HCT116 (cell line): ENCODE measurements around the gene ATP2B3. TPM values are rescaled to one million over a fixed set of nuclear protein-coding genes. Genes with fewer than 3 reads are reported as not detected.

Experiments used
- ATAC-seq: fragments of 200-7000 bp; cut with Tn5 transposase; 2 replicates; pipeline ENCODE4 v1.9.1; 2020; ENCODE audit warnings: mild to moderate bottlenecking, moderate library complexity
- BruUV-seq: library from RNA; stranded (reverse); fragments of 400-500 nt; replicated peaks from 2 replicates; lab custom pipeline; 2021; lab: Mats Ljungman, UMichigan
- CTCF ChIA-PET: fragments of 300-600 bp; sonication (Branson Sonifier 250); formaldehyde crosslinking; loops from one replicate; lab custom pipeline; 2021; ENCODE audit warnings: antibody characterized with exemption; lab: Charles Lee
- POLR2A ChIA-PET: fragments of 300-600, 350-600 bp; sonication (Branson Sonifier 250); formaldehyde crosslinking; loops from one replicate; lab custom pipeline; 2021; ENCODE audit warnings: antibody characterized with exemption; lab: Charles Lee
- RAD21 ChIA-PET, 2 experiments: fragments of 300-600 bp; sonication (Branson Sonifier 250); formaldehyde crosslinking; loops; one replicate each; lab custom pipeline; 2023; ENCODE audit warnings: low total read pairs in 2 of 2; ENCODE audit not compliant: uncharacterized antibody in 2 of 2, unreplicated experiment in 2 of 2, low non-redundant PET in 1 of 2; lab: Charles Lee
- DNase-seq: peaks from one replicate; pipeline ENCODE4 v3.0.0-alpha.2; 2010; ENCODE audit warnings: low read depth, low spot score
- H2AFZ ChIP-seq: fragments of 200-600 bp; shearing (Covaris generic), sonication (generic); 2 replicates; pipeline ENCODE4 v1.6.1; 2017; ENCODE audit warnings: low read depth, mixed run types, mixed read lengths, antibody characterized with exemption, low read length; ENCODE audit not compliant: poor library complexity, severe bottlenecking
- H3K27ac ChIP-seq: 2 replicates; pipeline ENCODE4 v1.5.1; 2012; ENCODE audit warnings: low read depth, low read length
- H3K27me3 ChIP-seq: fragments of 200-600 bp; sonication (generic); 2 replicates; pipeline ENCODE4 v1.6.1; 2016; ENCODE audit warnings: mixed run types, low read length, mixed read lengths; ENCODE audit not compliant: insufficient read depth
- H3K36me3 ChIP-seq, 2 experiments: fragments of 200-500 bp in 1 of 2; fragments of 200-600 bp in 1 of 2; sonication (Bioruptor generic) in 1 of 2; sonication (generic) in 1 of 2; 2 replicates each; pipeline versions ENCODE4 v1.5.1 to v1.6.1; 2014 to 2016; ENCODE audit warnings: low read length in 2 of 2, inconsistent platforms in 1 of 2, mixed read lengths in 1 of 2, mixed run types in 1 of 2; ENCODE audit not compliant: insufficient read depth in 2 of 2, control insufficient read depth in 1 of 2
- H3K4me1 ChIP-seq, 2 experiments: fragments of 200-600 bp in 1 of 2; sonication (generic) in 1 of 2; 2 replicates each; pipeline versions ENCODE4 v1.5.1 to v1.6.1; 2012 to 2017; ENCODE audit warnings: low read length in 2 of 2, inconsistent platforms in 1 of 2, mild to moderate bottlenecking in 1 of 2, mixed read lengths in 1 of 2, mixed run types in 1 of 2, moderate library complexity in 1 of 2; ENCODE audit not compliant: insufficient read depth in 2 of 2, control insufficient read depth in 1 of 2
- H3K4me2 ChIP-seq: fragments of 200-600 bp; sonication (generic); 2 replicates; pipeline ENCODE4 v1.6.1; 2017; ENCODE audit warnings: mixed run types, low read length, mixed read lengths
- H3K4me3 ChIP-seq, 2 experiments: fragments of 200-600 bp in 1 of 2; sonication (generic) in 1 of 2; replicated peaks in 1 of 2; 2 replicates each; pipeline ENCODE4 v1.5.1; 2011 to 2016; ENCODE audit warnings: low read length in 2 of 2, control low read depth in 1 of 2, low read depth in 1 of 2, mild to moderate bottlenecking in 1 of 2, mixed read lengths in 1 of 2, mixed run types in 1 of 2
- H3K79me2 ChIP-seq: fragments of 200-600 bp; sonication (generic); 2 replicates; pipeline ENCODE4 v1.6.1; 2017; ENCODE audit warnings: mild to moderate bottlenecking, mixed run types, low read length, moderate library complexity, mixed read lengths; ENCODE audit not compliant: insufficient read depth
- H3K9ac ChIP-seq: fragments of 200-600 bp; sonication (generic); 2 replicates; pipeline ENCODE4 v1.6.1; 2016; ENCODE audit warnings: low read length, mixed read lengths
- H3K9me2 ChIP-seq: fragments of 200-600 bp; sonication (generic), shearing (Covaris generic); 2 replicates; pipeline ENCODE4 v1.6.1; 2017; ENCODE audit warnings: mixed run types, mild to moderate bottlenecking, moderate library complexity; ENCODE audit not compliant: insufficient read depth
- H3K9me3 ChIP-seq, 2 experiments: fragments of 200-500 bp in 1 of 2; fragments of 200-600 bp in 1 of 2; sonication (Bioruptor generic) in 1 of 2; sonication (generic) in 1 of 2; 2 replicates each; pipeline ENCODE4 v1.6.1; 2014 to 2017; ENCODE audit warnings: low read length in 2 of 2, mixed read lengths in 2 of 2, inconsistent platforms in 1 of 2, low read depth in 1 of 2, mild to moderate bottlenecking in 1 of 2, mixed run types in 1 of 2, moderate library complexity in 1 of 2; ENCODE audit not compliant: control insufficient read depth in 1 of 2, insufficient read depth in 1 of 2
- H4K20me1 ChIP-seq: fragments of 200-600 bp; sonication (generic), shearing (Covaris generic); 2 replicates; pipeline ENCODE4 v1.6.1; 2017; ENCODE audit warnings: mixed run types, mild to moderate bottlenecking, moderate library complexity; ENCODE audit not compliant: insufficient read depth
- ATF3 ChIP-seq: IDR thresholded peaks from 2 replicates; pipeline ENCODE4 v1.6.1; 2012
- CEBPB ChIP-seq: IDR thresholded peaks from 2 replicates; pipeline ENCODE4 v1.6.1; 2012; ENCODE audit warnings: low read depth
- EGR1 ChIP-seq: IDR thresholded peaks from 2 replicates; pipeline ENCODE4 v1.6.1; 2012; ENCODE audit warnings: low read depth
- EZH2phosphoT487 ChIP-seq: fragments of 200-600 bp; IDR thresholded peaks from 2 replicates; pipeline ENCODE4 v1.6.1; 2018; ENCODE audit warnings: antibody characterized with exemption, borderline replicate concordance
- FOSL1 ChIP-seq: IDR thresholded peaks from 2 replicates; pipeline ENCODE4 v1.6.1; 2012; ENCODE audit warnings: low read depth
- JUND ChIP-seq: IDR thresholded peaks from 2 replicates; pipeline ENCODE4 v1.6.1; 2012
- RAD21 ChIP-seq: IDR thresholded peaks from 2 replicates; pipeline ENCODE4 v1.6.1; 2012; ENCODE audit warnings: low read depth, mild to moderate bottlenecking
- SIN3A ChIP-seq: IDR thresholded peaks from 2 replicates; pipeline ENCODE4 v1.6.1; 2012; ENCODE audit warnings: low read depth
- SRF ChIP-seq: IDR thresholded peaks from 2 replicates; pipeline ENCODE4 v1.6.1; 2012; ENCODE audit warnings: low read depth
- ZNF274 ChIP-seq: fragments of 200-500 bp; sonication (Bioruptor generic); IDR thresholded peaks from 2 replicates; pipeline ENCODE4 v1.6.1; 2014; ENCODE audit warnings: mild to moderate bottlenecking, low read depth, low read length, inconsistent platforms
- intact Hi-C: fragments of 100-400 bp; cut with micrococcal nuclease; formaldehyde crosslinking; loops from 2 replicates; pipeline ENCODE4 v1.10.0; 2022
- total RNA-seq: library from RNA; stranded (reverse); gene quantifications from one replicate; pipeline ENCODE4 v1.2.1, GENCODE V29; 2021; ENCODE audit not compliant: unreplicated experiment
- TF ChIP-seq, protein P1 (sequence below), 3 experiments: fragments of 200-600 bp in 1 of 3; sonication (generic) in 1 of 3; IDR thresholded peaks in 2 of 3; conservative IDR thresholded peaks in 1 of 3; 2 replicates each; pipeline ENCODE4 v1.5.1; 2012 to 2017; ENCODE audit warnings: low read depth in 2 of 3, low read length in 2 of 3, antibody characterized with exemption in 1 of 3, borderline replicate concordance in 1 of 3, control low read depth in 1 of 3, mild to moderate bottlenecking in 1 of 3, mixed read lengths in 1 of 3, mixed run types in 1 of 3, moderate library complexity in 1 of 3; ENCODE audit not compliant: insufficient read depth in 1 of 3

Gene ATP2B3
- total RNA-seq, 1 experiment from 2014 or later = not detected

- no peak overlapping the region for H3K27ac ChIP-seq
- CTCF ChIA-PET = no interaction called here
- ATAC-seq (no peak), DNase-seq (no peak)
- H3K9me2 ChIP-seq = no peaks in the 10 kb centered on the region
- no peak overlapping the region for H3K9ac ChIP-seq
- peaks cover 8% of the 10 kb centered on the region for H3K79me2 ChIP-seq
- intact Hi-C loops = no loop called here
- no peaks in the 10 kb centered on the region for H4K20me1 ChIP-seq
- no peaks in the 10 kb centered on the region for H3K9me3 ChIP-seq
- no peaks in the 10 kb centered on the region for H3K36me3 ChIP-seq
- H2AFZ ChIP-seq = no peak overlapping the region
- no peak overlapping the region for H3K4me2 ChIP-seq
- BruUV-seq = no TSS peak
- POLR2A ChIA-PET = no interaction called here
- H3K4me3 ChIP-seq = no peak overlapping the region
- RAD21 ChIA-PET = no interaction called here
- peaks cover 0 to 5% of the 10 kb centered on the region in 2 experiments; a peak in 1 of 4 replicates for H3K4me1 ChIP-seq
- H3K27me3 ChIP-seq = no peaks in the 10 kb centered on the region
- no peak for TF ChIP-seq FOSL1
- no peak for TF ChIP-seq SRF
- TF ChIP-seq EGR1 = no peak
- TF ChIP-seq ATF3 = no peak
- no peak for TF ChIP-seq RAD21
- TF ChIP-seq CEBPB = no peak
- TF ChIP-seq, protein P1, sequence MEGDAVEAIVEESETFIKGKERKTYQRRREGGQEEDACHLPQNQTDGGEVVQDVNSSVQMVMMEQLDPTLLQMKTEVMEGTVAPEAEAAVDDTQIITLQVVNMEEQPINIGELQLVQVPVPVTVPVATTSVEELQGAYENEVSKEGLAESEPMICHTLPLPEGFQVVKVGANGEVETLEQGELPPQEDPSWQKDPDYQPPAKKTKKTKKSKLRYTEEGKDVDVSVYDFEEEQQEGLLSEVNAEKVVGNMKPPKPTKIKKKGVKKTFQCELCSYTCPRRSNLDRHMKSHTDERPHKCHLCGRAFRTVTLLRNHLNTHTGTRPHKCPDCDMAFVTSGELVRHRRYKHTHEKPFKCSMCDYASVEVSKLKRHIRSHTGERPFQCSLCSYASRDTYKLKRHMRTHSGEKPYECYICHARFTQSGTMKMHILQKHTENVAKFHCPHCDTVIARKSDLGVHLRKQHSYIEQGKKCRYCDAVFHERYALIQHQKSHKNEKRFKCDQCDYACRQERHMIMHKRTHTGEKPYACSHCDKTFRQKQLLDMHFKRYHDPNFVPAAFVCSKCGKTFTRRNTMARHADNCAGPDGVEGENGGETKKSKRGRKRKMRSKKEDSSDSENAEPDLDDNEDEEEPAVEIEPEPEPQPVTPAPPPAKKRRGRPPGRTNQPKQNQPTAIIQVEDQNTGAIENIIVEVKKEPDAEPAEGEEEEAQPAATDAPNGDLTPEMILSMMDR (IDR thresholded peaks at IDR 0.05 in 2 of 3, conservative IDR thresholded peaks at IDR 0.05 in 1 of 3; ENCODE audit: borderline replicate concordance in 1 of 3, insufficient read depth in 1 of 3, low read depth in 2 of 3, low read length in 2 of 3) = no peak
- TF ChIP-seq EZH2phosphoT487 = no peak
Observed at GRCh38 chrX:153473126-153473525, 44.3 kb upstream of the ATP2B3 start.

DNA sequence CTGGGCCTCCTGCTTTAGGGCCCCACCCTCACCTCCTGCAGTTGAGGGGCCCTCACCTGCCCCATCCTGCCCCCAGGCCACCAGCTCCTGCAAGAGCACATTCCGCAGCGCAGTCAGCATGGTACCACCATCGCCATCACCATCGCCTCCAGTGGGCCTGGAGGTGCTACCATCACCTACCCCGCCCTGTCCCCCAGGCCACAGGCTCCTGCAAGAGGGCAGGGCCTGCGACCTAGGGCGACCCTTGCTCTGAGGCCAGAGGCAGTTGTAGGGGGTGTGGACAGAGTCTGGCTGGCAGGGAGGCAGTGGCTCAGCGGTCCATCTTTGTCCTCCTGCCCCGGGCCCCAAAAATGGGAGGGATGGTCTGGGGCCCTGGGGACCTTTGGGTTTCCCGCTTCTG, 43.2 kb upstream of the ATP2B3 start:
- Histone ChIP-seq H3K4me3 (no peak overlapping the region), H3K27ac (no peak overlapping the region), H3K9me3 (no peaks in the 10 kb centered on the region), H3K9ac (no peak overlapping the region)
- no TSS peak for BruUV-seq
- RAD21 ChIA-PET = no interaction called here
- ATAC-seq = no peak
- POLR2A ChIA-PET = no interaction called here
- TF ChIP-seq JUND = no peak
- no peak for TF ChIP-seq ZNF274
- TF ChIP-seq SIN3A = no peak
- no peak for TF ChIP-seq RAD21
- TF ChIP-seq, all 23 proteins: peak for 0
- H3K36me3 ChIP-seq = no peaks in the 10 kb centered on the region
- H2AFZ ChIP-seq = no peak overlapping the region
- CTCF ChIA-PET = no interaction called here
- H3K27me3 ChIP-seq = no peaks in the 10 kb centered on the region
- intact Hi-C loops = no loop called here
- H3K79me2 ChIP-seq = peaks cover 8% of the 10 kb centered on the region
- H4K20me1 ChIP-seq = no peaks in the 10 kb centered on the region
- no peak for DNase-seq
- no peak overlapping the region for H3K4me2 ChIP-seq
- no peaks in the 10 kb centered on the region for H3K9me2 ChIP-seq
- H3K4me1 ChIP-seq = peaks cover 0 to 5% of the 10 kb centered on the region in 2 experiments; a peak in 1 of 4 replicates
